ENCODE results near the gene DNAAF2.
A peak's percentile ranks its signal among the peaks of the same experiment; 100 is the strongest.
"Not testable (repeated sequence)": the region's sequence is repeated elsewhere in the genome, so short reads cannot be mapped to it uniquely, and the experiment has no call there.

DNAAF2 gene

GRCh38 chr14:49621114-49621881 lies 13.7 kb downstream of the DNAAF2 start:
- DNase-seq (ENCODE audit: low read depth) = no peak

DNA sequence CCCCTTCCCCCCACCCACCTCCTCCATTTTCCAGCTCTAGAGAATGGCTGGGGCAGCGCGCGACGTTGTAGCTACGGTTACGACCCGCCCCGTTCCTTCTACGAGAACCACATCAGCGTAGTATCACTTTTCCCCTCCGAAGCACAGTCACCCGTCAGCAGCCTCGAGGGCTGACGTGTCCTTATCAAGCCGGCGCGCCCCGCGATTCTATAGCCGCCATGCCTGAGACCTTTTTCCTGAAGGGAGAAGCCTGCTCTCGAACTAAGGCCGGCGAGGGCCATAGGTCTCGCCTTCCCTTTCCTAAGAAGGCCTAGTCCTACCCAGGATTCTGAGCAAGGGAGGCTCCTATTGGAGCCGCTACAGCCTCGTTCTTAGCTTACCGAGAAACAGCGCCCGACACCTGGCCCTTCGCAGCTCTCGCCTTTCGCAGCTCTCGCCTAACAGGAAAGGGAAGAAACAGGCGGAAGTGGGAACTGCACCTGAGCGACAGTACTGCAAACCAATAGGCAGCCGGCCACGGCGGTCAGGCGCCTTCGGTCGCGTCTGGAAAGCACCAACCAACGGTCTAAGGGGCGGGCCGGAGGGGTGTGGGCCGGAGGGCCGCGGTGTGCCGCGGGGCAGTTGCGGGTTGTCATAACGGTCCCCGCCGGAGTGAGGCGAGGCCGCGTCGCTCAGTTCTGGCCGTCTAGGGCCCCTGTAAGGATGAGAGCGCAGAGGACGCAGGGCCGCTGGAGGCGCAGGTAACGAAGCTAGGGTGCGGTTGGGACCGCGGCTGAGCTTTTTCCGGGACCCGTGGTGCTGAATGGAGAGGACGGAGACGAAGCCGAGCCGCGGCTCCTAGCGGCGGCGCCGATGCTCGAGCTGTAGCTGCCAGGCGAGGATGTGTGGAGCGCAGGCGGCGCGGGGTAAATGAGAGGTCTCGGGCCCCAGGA lies 14.6 kb downstream of the DNAAF2 start, which contains the start of the genes MGAT2 and RPL36AL:
Gene MGAT2 (plus strand): TSS at position 618 of the 932 bp plus-strand sequence. CDS start 470 bp downstream, outside the sequence.
Gene RPL36AL (minus strand): TSS at position 445 of the 932 bp plus-strand sequence. CDS start 1,522 bp downstream, outside the sequence.
- peak; percentile 97 for DNase-seq (ENCODE audit: low read depth)

GRCh38 chr14:49619730-49620129 lies 15.3 kb downstream of the DNAAF2 start:
- DNase-seq (ENCODE audit: low read depth) = no peak

- DNase-seq (ENCODE audit: low read depth) = not testable (repeated sequence)
Observed at GRCh38 chr14:49619273-49619672, 15.8 kb downstream of the DNAAF2 start.

DNA sequence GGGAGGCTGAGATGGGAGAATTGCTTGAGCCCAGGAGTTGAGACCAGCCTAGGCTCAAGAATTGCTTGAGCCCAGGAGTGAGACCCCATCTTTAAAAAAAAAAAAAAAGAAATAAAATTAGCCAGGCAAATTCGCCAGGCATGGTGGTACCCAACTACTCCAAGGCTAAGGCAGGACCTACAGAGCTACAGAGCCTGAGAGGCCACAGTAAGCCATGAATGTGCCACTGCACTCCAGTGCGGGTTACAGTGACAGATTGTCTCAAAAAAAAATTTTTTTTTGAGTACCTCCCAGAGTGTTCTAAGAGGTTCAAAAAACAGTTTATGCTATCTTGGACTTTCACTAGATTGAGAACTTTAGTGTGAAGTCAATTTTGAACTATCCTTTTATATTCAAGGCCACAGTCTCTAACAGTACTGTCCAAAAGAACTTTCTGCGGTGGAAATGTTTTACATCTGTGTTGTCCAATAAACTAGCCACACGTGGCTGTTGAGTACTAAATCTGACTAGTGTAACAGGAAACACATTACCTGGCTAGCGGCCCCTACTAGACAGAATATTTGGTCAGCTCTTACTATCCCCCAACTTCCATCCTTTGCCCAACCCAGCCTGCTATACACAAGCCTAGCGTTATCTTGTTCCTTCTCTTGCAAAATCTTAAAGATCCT lies 17.1 kb downstream of the DNAAF2 start:
- no peak for DNase-seq (ENCODE audit: low read depth)

DNA sequence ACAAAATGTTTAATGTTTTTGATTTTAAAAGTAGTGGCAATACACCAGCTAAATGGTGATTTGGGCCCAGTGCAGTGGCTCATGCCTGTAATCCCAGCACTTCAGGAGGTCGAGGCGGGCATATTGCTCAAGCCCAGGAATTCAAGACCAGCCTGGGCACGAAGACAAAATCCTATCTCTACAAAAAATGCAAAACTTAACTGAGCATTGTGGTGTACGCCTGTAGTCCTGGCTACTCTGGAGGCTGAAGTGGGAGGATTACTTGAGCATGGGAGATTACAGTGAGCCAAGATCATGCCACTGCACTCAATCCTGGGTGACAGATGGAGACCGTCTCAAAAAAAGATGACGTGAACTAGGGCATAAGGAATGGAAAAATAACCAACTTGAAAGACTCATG lies 19.3 kb downstream of the DNAAF2 start:
- no peak for DNase-seq (ENCODE audit: low read depth)

- DNase-seq (ENCODE audit: low read depth) = no peak
Observed at GRCh38 chr14:49614196-49614595, 20.8 kb downstream of the DNAAF2 start.

- DNase-seq (ENCODE audit: low read depth) = no peak
Observed at GRCh38 chr14:49612671-49613070, 22.4 kb downstream of the DNAAF2 start.

- no peak for DNase-seq (ENCODE audit: low read depth)
Observed at GRCh38 chr14:49612251-49612650, 22.8 kb downstream of the DNAAF2 start.

- no peak for DNase-seq (ENCODE audit: low read depth)
Observed at GRCh38 chr14:49607583-49607982, 27.5 kb downstream of the DNAAF2 start.

DNA sequence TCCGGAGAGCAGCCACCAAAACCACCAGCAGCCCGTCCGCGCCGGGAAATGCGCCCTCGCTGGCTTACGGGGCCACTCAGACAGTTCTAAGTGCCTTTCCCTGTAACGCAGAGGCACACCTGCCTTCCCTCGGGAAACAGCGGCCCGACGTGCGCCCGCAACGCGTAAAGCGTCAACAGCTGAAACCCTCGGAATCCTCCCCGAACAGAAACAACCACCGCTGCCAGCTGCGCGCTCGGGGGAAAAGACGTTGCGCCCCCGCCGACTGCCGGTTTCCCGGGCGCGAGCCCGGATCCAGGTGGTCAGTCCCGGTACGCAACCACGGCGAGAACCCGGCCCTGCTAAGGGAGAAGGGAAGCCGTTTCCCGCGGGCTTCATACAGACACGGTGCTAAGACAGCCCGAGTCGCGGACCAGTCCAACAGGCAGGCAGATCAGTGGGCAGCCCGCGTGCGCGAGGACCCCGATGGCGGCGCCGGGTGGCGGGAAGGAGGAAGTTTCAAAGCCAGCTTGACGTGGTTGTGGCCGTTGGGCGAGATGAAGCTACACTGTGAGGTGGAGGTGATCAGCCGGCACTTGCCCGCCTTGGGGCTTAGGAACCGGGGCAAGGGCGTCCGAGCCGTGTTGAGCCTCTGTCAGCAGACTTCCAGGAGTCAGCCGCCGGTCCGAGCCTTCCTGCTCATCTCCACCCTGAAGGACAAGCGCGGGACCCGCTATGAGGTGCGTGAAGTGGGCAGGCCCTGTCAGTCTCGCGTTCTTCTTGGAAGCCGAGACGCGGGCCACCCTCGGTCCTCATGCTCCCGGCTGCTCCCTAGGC lies 36.4 kb downstream of the DNAAF2 start, which contains the start of gene LRR1:
Gene LRR1 (plus strand): TSS at position 456 of the 816 bp plus-strand sequence. CDS start 81 bp downstream, at position 537.
- DNase-seq (ENCODE audit: low read depth) = peak; percentile 60

GRCh38 chr14:49598189-49598484 lies 36.9 kb downstream of the DNAAF2 start:
- DNase-seq (ENCODE audit: low read depth) = no peak

GRCh38 chr14:49594347-49595091 lies 40.5 kb downstream of the DNAAF2 start:
- DNase-seq (ENCODE audit: low read depth) = no peak

- DNase-seq (ENCODE audit: low read depth) = no peak
Observed at GRCh38 chr14:49593016-49593415, 42.0 kb downstream of the DNAAF2 start.

GRCh38 chr14:49589387-49589786 lies 45.7 kb downstream of the DNAAF2 start:
- DNase-seq (ENCODE audit: low read depth) = no peak

GRCh38 chr14:49586673-49587460 lies 48.2 kb downstream of the DNAAF2 start:
- peak; percentile 62 for DNase-seq (ENCODE audit: low read depth)

DNA sequence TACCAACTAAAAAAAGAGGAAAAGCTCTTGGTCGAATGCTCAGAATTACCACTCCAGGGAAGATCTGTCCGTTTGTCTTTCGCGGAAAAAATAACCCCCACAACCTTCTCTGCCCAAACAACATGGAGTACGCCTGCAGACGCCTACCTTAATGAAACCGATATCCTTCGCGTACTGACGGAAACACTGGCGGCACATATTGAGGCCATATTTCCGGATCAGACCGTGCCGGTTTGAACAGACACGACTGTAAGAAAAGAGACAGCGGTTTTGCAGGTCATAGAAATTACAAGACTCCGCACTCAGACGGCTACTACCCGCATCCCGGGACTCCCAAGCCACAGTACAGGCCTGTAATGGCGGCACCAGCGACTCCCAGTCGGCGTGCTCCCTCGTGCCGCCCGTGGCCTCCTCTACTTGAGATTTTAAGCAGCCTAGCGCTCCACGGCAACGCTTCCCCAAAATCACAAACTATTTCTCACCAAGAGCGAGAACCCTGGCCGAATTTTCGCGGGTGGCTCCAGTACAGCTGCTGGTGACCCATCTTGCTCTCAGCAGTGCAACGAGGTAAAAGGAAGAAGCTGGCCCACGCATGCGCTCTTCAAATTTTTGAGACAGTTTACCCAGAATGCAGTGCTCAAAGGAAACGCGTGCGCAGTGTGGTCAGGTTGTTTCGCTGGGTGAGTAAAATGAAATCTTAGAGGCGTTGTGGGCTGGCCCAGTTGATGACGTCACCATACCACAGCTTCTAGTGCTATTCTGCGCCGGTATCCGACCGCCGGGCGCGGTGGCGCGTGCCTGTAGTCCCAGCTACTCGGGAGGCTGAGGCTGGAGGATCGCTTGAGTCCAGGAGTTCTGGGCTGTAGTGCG lies 49.0 kb downstream of the DNAAF2 start, which contains the start of gene RPS29:
Gene RPS29 (minus strand): TSS at position 578 of the 870 bp plus-strand sequence. CDS start 34 bp downstream, at position 544.
- DNase-seq (ENCODE audit: low read depth) = peak; percentile 99

DNA sequence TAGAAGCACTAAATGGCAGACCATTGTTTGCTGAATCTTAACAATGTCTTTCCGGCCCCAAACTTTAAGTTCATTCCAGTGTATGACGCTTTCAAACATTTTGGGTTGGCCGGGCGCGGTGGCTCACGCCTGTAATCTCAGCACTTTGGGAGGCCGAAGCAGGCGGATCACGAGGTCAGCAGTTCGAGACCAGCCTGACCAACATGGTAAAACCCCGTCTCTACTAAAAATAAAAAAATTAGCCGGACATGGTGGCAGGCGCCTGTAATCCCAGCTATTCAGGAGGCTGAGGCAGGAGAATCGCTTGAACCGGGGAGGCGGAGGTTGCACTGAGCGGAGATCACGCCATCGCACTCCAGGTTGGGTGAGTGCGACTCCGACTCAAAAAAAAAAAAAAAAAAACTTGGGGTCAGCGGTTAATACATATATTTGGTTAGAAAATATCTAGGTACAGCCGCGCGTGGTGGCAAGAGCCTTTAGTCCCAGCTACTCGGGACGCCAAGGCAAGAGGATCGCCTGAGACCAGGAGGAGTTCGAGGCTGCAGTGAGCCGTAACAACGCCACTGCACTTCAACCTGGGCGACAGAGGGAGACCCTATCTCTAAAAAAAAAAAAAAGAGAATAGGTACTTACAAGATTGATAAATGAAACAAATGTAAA lies 49.9 kb downstream of the DNAAF2 start:
- DNase-seq (ENCODE audit: low read depth) = not testable (repeated sequence)
